Hippocampal formation (tissue), 2 donors: Measurements from ENCODE around the gene PTPRN2.

Experiments used
- DNase-seq, 2 donors: peaks; one replicate each; lab custom pipeline; 2025; lab: John Stamatoyannopoulos, UW

Gene PTPRN2

DNA sequence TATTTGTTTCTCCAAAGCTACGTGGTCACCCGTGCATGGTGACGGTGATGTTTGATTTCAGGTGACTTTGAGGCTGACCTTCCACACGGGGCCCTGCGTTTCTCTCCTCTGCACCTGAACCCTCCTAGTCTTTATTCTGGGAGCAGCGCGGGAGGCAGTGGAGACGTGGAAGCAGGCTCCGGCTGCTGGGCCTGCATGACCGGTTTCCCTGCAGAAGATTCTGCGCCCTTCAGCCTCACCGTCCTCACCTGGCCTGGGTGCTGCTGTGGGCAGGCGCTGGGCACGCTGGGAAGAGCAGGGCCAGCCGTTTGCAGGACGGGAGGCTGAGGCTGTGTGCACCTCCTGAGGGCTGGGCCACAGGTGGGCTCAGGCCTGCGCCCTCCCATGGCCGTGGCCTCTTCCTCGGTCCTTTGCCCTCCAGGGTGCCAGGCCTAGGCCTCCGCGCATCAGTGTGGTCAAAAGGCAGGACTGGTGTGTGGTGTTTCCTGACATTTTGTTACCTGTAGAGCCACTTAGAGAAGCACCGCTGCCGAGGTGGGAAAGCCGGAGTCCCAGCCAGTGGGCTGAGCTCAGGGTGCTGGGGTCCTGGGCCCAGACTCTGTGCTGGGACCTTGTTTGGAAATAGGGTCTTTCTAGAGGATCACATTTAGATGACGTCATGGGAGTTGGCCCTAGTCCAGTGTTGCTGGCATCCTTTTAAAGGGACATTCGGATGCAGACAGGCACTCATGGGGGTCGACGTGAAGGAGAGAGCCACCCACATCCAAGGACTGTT is 772.5 kb downstream of the PTPRN2 start:
- no peak for DNase-seq

DNA sequence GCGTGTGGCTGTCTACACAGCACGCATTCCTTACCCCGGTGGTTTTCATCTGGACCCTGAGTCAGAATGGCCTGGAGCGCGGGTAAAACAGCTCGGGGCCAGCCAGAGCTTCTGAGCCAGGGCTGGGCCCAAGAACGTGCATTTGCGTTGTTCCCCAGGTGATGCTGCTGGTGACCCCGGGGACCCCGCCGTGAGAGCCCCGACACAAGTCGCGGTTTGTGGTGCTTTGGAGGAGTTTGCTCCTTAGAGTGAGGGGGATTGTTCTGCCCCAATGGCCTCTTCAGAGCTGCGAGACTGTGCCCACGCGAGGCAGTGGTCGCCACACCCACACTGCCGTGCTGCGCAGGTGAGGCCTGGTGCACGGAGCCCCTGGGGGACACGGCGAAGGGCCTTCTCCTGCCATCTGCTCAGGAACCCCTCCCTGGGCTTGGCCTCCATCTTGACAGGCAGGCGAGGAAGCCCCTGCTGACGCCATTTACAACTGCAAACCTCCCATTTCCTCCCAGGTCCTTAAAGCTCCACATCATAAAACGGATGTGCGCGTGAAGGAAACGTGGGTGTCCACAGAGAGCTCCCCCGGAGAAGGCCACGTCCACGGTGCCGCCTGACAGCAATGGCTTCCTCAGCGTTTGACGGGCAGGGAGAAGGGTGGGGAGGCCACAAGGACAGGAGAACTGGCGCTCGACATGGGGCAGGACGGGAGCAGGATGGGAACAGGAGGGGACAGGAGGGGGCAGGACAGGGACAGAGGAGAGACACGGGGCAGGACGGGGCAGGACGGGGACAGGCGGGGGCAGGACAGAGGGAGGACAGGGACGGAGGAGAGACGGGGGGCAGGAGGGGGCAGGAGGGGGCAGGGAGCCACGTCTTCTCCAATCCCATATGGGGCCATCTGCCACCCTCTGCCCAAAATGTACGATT is 773.6 kb downstream of the PTPRN2 start:
- DNase-seq = no peak

DNA sequence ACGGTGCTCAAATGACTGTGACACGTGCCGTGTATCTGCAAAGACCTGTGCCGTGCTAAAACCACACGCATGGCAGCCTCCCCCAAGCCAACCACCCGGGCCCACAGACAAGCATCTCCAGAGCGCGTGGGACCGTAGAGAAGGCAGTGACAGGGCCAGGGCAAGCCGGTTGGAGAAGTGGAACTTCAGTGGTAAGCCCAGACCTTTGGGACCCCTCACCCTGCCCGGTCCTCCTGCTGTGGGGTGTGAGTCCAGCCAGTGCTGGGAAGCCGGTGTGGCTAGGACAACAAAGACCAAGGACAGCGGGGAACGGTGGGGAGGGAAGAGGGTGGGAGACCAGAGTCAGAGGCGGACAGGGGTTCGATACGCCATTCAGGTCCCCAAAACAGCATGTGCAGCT is 774.6 kb downstream of the PTPRN2 start:
- no peak for DNase-seq

DNA sequence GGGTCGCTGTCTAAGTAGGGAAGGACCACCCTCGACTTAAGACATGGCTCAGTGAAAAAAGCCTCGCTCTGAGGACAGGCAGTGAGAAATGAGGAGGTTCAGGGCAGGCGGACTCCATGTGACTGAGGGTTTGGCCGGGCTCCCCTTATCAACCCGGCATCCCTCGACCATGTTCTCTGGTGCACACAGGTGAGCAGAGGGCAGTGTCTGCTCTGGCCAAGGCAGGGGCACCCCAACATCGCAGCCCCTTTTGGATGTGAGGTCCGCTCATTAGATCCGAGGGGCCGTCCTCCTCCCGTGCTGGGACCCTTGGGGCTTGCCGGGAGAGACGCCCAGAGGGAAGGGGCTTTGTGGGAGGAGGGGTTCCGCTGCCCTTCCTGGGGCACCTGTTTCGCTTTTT is 775.7 kb downstream of the PTPRN2 start:
- DNase-seq = no peak

DNA sequence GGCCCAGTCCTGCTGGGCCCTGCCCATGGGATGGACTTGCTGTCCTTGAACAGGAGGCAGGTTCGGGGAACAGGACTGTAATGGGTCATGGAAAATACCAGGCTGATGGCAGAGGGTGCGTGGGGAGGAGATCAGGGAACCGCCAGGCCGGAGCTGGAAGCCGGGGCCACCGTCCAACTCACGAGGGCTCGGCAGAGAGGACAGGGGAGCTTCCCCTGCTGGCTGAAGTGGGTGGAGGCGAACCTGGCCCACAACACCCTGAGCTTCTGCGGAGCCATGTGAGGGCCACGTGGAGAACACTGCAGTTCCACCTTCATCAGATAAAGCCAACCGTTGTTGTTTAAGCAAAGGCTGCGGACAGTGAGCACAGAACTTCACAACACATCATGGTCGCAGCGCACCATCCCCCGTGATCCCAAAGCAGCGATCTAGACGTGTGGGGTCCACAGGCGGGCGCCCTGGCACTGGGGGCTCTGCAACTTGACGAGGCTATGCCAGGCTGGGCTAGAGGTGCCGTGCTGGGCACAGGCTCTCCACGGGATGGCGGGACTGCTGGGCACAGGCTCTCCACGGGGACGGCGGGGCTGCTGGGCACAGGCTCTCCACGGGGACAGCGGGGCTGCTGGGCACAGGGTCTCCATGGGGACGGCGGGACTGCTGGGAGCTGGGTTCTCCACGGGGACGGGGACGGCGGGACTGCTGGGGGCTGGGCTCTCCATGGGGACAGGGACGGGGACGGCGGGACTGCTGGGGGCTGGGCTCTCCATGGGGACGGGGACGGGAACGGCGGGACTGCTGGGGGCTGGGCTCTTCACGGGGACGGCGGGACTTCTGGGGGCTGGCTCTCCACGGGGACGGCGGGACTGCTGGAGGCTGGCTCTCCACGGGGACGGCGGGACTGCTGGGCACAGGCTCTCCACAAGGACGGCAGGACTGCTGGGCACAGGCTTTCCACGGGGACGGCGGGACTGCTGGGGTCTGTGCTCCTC is 777.5 kb downstream of the PTPRN2 start:
- no peak for DNase-seq

DNA sequence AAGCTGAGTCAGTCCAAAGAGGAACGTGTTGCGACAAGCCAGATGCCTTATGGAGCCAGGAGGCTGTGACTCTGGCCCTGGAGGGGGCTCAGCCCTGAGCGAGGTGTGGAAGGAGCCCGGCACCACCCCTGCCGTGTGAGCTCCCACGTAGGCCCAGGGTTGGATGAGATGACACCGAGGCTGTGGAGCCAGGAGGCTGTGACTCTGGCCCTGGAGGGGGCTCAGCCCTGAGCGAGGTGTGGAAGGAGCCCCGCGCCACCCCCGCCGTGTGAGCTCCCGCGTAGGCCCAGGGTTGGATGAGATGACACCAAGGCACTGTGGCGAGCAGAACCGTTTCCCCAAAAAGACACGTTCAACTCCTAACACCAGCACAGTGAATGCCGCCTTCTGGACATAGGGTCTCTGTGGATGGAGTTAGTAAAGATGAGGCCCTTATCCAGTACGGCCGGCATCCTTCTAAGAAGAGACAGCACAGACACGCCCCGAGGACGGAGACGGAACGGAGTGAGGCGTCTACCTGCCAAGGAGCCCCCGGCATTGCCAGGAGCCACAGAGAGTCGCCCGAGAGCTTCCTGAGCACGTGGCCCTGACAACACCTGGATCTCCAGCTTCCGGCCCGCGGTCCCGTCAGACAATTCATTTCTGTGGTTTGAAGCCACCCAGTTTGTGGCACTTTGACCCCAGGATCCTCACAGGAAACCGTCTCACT is 778.3 kb downstream of the PTPRN2 start:
- DNase-seq = no peak

DNA sequence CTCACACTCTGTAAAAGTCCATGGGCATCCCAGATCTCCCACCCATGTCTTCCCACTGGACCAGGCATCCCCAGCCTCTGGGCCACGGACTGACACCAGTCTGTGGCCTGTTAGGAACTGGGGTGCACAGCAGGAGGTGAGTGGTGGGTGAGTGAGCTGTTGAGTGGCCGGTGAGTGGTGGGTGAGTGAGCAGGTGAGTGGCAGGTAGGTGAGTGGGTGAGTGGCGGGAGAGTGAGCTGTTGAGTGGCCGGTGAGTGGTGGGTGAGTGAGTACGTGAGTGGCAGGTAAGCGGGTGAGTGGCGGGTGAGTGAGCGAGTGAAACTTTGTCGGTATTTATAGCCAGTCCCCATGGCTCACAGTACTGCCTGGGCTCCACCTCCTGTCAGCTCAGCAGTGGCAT is 779.6 kb downstream of the PTPRN2 start:
- no peak for DNase-seq

DNA sequence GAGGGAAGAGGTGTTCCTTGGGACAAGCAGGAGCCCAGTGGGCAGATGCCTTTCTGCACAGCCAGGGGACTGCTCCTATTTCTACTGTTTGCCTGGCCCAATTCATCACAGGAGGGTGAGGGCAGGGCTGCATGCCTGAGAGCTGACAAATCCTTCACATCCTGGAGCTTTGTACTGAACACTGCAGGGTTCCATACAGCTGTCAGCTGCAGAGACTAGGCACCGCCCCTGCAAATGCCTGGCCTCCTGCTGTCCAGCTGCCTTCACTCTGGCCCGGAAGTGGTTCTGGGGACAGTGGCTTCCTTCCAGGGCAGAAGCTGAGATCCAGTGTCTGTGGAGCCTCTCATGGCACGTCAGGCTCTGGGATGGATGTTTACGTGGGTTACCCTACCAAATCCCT is 780.1 kb downstream of the PTPRN2 start:
- no peak for DNase-seq

DNA sequence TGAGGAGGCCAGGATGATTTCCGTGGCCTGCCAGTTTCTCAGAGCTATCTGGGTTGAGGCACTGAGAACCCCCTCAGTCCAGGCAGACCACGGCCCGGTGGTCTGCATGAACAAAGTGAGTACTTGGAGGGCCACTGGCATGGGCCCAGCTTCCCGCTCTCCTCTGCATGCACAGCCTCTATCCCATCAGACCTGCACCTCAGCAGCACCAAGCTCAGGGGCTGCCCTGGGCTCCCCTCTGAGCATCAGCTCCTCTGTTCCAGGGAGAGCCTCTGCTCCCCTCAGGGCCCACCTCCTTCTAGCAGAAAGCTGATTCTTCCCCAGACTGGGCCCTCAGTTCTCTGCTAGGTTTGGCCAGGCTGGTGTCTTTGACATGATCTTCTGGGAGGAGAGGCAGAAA is 780.9 kb downstream of the PTPRN2 start:
- no peak for DNase-seq

DNA sequence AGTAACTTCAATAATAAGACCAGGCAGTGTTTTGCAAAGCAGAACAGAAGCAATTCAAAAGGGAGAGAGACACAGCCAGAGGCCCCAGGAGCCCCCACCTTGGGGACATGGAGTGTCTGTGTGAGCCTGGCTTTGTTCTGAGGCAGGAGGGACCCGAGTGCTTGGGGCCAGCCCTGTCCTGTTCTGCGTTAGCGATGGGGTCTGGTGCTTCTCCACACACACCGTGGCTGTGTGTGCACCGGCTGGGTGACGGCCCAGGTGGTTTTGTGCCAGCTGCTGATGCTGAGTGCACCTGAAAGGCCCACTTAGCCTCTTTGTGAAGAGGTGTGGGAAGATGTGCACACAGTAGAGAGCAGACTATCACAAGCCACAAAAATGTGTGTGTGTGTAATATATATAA is 781.9 kb downstream of the PTPRN2 start:
- DNase-seq = no peak

DNA sequence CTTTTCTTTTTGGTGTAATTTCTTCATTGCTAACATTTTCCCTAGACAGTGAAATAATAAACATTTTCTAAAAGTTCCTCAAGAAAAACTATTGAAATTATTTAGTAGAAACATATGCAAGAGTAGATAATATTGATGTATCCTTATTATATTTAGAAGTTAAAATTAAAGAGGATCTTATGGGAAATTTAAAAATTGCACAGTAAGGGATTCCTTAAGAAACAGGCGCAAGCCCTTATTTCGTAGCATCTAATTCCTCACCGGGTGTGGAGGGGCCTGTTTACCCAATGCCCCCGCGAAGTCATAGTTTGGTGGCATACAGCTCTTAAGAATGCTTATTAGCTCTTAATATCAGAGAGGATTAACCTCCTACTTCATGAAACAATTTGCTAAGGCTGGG is 783.7 kb downstream of the PTPRN2 start:
- DNase-seq = no peak

DNA sequence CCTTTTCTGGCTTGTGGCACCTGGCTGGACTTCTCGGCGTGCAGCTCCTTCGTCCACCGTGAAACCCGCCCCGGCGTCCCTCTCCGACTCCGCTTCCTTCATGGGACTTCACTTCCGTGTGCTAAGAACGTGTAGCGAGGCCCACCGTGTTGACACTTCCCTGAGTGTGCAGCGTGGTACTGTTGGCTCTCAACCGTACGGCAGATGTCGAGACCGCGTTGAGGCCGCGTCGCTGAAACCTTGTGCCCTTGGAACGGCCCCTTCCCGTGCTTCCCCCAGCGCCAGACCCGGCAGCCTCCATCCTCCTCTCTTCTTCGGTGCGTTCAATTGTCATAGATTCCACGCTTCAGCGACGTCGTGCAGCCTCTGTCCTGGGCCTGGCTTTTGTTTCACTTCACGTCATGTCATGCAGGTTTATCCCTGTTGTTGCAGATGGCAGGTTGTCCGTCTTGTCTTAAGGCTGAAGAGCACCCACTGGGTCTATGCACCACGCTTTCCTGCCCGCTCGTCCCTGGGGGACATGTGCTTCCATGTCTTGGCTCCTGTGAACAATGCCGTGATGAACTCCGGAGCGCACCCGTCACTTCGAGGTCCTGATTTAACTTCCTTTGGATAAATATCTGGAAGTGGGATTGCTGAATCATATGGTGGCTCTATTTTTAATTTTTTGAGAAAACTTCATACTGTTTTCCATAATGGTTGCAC is 785.5 kb downstream of the PTPRN2 start:
- DNase-seq = no peak

DNA sequence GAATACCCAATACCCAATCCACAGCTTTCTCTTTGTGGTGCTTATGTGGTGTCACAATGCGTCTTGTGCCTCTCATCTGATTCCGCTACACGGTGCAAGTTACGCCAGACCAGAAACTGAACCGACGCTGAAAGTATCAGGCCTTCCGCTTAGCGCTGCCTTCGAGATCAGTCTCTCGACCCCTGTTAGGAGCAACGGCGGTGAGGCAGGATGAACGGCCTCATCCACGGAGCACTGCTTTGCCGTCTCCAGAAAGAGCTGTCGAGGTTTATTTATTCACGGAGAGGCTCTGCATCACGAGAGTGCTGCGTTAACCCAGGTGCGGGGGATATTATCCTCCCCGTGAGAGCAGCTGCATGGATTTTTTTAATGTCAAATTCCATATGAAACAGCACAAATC is 786.5 kb downstream of the PTPRN2 start:
- DNase-seq = no peak

DNA sequence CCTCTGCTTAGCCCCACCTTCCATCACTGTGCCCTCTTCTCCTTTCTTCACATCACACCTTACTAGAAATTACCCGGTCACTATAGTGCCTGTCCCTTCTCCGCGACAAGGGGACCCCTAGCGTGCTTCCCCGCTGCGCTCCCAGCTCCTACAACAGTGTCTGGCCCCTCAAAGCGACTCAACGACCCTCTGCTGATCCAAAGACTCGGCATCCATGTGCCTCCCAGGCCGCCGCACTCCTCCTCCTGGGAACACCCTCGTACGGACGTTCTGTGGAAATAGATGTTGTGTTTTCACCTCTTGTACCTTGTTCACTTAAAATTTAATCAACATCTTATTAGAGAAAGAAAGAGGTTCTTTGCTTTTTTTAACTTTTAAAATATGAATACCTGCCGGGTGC is 787.3 kb downstream of the PTPRN2 start:
- DNase-seq = no peak

DNA sequence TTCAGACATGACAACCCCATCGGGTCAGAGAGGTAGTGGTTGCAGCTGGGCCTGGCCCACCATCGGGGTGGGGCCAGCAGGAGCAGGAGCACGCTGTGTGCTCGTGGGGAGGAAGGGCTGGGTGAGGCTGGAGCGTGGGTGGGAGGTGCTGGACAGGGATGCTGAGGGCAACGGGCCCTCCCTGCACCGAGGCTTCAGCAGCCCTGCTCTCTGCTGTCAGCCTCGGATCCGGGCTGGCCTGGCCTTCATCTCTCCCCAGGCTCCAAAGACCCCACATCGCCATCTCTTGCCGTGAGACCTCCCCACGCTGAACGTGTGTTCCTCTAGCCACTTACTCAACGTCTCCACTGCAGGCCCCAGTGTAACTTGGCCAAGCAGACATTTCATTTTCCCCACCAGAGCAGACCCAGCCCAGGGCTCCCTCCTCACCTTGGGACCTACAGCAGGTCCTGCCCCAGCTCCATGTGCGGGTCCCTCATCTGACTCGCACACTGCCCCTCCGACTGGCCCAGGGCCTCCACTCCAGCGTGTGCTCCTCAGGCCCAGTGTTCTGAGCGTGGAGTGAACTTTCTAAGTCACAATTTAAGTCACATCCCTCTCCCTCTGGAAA is 788.4 kb downstream of the PTPRN2 start:
- no peak for DNase-seq

DNA sequence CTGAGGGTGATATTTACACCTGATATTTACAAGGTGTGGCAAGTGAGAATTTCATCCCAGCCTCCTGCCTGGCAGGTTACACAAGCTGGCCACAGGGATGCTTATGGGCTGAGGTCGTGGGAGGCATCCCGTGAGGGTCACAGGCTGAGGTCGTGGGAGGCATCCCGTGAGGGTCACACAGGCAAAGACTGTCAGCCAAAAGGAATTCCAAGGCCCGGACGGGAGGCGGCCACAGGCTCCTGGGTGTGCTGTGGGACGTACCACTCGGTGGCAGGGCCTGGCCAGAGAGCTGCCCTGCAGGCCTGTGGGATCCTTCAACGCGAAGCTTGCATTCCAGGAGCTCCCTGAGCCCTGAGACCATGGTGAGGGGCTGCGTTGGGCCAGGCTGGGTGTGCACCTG is 790.3 kb downstream of the PTPRN2 start:
- no peak for DNase-seq

DNA sequence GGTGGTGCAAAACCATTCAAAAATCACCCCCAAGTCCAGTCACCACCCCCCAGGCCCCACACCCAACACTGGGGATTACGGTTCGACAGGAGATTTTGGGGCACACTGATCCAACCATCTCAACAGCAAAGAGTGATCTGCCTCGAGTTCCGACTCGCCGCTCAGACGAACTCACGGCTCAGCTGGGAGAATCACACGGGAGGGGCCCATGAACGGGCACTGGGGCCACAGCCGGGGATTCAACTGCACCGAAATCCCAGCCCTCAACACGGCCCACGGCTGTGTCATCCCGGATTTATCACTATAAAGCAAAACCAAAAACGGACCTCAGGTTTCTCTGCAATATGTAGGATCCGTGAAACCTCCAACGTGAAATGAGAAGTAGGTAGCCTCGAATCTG is 790.8 kb downstream of the PTPRN2 start:
- no peak for DNase-seq

DNA sequence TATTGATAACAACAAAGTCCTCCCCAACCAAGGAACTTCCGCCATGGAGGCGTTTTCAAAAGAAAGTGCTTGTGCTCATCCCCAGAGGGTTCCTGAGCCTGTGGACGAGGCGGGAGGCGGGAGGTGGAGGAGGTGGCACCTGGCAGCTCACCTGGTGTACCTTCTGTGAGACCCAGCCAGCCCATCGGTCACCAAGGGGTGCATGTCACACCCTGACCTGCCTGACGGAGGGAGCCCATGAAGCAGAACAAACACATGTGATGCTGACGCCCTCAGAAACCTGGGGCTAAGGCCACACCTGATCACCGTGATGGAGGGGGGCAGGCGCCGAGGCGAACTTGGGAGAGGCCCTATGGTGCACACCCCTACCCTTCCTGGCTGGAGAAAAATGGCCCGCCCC is 792.0 kb downstream of the PTPRN2 start:
- no peak for DNase-seq

DNA sequence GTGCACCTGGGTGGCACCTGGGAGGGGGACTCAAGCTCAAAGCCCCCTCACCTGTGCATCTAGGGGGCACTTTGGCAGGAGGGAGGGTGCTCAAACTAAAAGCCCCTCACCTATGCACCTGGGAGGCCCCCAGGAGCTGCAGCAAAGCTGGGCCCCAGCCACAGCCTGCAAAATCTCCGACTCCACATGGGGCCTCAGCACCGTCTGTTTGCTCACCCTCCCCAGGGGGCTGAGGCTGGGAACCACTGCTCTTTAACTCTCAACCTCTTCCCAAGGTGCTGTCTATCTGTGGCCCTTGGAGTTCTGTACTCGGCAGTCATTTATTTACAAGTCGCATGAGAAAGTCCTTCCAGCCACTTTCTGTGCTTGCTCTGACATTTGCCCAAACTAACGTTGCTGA is 792.4 kb downstream of the PTPRN2 start:
- no peak for DNase-seq

DNA sequence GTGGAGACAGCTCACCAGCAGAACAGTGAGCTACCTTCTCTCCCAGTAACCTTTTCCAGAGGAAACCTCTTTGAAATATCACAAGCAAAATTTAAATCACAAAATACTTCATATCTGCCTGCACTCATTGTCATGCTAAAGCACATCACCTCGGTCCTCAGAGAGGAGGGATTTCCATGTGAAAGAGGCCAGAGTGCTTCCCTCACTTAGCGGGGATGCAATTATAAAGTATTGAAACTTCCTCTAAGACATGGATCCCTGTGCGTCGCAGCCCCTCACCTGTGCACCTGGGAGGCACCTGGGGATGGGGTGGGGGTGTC is 792.9 kb downstream of the PTPRN2 start:
- DNase-seq = no peak
